Activated CD4-positive, alpha-beta T cell treated with anti-CD3 and anti-CD28 coated beads, Interleukin-10, Interleukin-2, amounts not matched to agents 100 ng/mL and 50 ng/mL, durations not matched to agents 16 hours and 8 hours (primary cell): Measurements from ENCODE around the gene LRRC4C.
"Not testable (repeated sequence)": the region's sequence is repeated elsewhere in the genome, so short reads cannot be mapped to it uniquely, and the experiment has no call there.

Experiments
- DNase-seq: peaks from one replicate; pipeline ENCODE4 v3.0.0-alpha.2; 2020

The LRRC4C gene

DNA sequence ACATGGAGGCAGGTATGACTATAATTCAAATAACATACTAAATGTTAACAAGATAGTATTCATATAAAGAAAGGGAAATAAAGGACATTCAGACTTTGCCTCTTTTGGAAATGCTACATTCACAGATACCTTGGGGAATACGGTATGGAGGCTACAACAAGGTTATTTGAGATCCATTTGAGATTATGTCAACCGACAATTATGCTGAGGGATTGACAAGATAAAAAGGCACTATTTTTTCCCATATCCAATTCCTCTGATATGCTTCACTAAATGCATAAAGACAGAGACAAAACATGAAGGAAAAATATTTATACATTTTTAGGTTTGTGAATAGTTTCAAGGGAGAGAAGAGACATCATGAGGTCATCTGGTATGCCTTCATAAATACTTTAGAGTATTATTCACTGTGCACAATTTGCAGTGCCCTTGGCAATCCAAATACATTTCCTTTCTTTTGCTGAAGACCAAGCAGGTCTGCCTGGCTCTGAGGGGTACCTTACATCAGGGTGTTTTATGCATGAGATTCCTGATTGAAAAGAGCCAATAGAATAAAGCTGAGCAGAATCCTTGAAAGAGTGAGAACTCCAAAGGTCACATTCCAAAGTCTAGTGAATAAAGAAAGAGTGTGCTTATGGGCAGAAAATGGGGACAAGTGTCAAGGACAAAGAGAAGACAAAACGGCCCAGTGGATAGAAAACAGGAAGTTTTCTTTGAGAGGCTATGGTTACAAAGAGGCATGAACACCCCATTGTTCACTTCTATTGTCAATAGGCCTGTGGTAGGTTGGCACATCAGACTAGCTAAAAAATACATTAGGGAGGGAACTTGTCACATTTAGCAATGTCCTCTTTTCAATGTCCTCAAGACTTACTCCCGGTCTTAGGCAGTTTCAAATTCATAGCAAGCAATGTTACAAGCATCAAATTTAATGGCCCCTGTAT, 455.8 kb downstream of the LRRC4C start:
- no peak for DNase-seq

- DNase-seq, result no peak
Measured at GRCh38 chr11:40998920-40999319, 460.5 kb downstream of the LRRC4C start.

- DNase-seq, result no peak
Measured at GRCh38 chr11:40987776-40988435, 471.5 kb downstream of the LRRC4C start.

- DNase-seq, result no peak
Measured at GRCh38 chr11:40986320-40986719, 473.1 kb downstream of the LRRC4C start.

DNA sequence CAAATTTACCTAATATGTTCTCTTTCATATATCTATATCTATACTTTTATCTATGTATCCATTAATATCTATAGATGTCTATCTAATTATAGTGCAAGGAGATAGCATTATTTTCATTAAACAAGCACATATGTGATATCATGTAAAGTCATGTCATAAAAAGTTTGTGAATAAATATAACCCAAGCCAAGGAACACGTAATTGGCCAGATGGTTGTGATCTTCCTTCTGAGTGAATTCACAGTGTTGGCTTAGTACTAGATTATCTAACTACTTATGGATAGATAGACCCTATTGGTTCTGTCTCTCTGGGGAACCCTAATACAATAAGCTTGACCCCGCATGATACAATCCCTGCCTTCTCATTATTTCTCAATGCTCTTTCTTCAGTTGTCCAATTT, 484.4 kb downstream of the LRRC4C start:
- no peak for DNase-seq

DNA sequence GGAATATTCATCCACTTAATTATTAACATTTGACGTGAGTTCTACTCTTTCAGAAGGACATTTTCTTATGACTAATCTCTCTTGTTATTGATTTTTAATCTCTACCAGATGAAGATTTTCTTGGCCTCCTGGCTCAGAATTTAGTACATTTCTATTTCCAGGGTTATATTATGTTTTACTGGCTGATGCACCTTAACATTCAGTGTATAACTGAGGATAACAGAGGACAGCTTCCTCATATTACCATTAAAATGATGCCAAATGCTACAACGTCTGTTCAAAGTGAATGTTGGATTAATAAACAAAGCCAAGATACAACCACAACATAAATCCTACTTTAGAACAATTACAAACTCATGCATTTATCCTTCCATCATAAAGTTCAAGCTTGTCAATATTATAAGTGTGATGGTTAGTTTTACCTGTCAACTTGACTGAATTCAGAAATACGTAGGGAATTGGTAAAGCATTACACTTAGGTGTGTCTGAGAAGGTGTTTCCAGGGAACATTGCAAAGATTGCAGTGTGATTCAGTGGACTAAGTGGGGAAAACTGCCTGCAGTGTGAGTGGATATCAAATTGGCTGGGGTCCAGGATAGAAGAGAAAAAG, 485.2 kb downstream of the LRRC4C start:
- no peak for DNase-seq

- no peak for DNase-seq
Measured at GRCh38 chr11:40958707-40959106, 500.7 kb downstream of the LRRC4C start.

DNA sequence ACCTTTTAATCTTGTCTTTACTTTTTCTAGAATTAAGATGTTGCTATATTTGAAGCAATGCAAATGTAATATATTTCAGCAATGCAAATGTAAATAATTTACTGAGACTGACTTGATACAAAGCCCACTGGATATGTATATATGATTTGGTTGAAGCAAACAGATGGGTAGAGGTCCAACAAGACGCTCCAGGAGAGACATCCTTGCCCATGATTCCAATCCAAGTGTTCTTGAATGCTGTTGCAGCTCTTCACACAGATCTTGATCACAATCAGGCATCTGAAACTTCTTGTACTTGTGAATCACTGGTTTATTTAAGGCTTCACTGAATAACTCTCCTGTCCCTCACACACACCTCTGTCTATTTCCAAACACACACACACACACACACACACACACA, 507.0 kb downstream of the LRRC4C start:
- DNase-seq, result no peak

DNA sequence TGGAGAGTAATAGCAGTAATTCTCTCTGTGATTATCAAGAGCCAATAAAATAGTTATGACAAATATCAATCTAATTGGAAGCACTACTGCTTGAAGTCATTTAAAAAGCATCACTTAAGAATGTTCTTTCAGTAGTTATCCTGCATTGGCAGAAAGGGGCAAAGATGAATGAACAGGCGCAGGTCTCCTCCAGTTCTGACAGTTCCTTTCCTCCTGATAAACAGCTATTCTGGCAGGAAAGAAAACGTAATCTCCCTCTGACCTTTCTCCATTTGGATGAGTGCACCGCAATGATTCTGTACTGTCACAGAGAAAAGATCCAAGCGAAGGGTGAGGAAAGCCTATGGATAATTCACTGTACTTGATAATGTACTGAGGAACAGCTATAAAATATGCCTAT, 521.5 kb downstream of the LRRC4C start:
- no peak for DNase-seq

DNA sequence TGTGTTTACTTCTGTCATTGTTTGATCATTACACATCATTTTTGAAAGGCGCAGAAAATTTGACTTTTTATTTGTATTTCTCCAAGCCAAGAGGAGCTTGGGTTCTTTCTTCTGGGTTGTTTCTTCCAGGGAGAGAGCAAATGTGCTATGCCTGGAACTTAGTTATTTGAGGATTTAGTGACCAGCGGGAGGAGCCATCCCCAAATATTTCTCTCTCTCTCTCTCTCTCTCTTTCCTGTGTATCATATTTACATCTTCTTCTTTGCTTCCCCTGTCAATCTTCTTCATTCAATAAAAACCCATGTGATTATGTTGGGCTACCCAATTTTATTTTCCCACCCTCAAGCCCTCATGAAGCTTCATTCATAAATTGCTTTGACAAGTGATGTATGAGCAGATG, 534.5 kb downstream of the LRRC4C start:
- no peak for DNase-seq

- DNase-seq, result no peak
Measured at GRCh38 chr11:40921246-40921645, 538.2 kb downstream of the LRRC4C start.

DNA sequence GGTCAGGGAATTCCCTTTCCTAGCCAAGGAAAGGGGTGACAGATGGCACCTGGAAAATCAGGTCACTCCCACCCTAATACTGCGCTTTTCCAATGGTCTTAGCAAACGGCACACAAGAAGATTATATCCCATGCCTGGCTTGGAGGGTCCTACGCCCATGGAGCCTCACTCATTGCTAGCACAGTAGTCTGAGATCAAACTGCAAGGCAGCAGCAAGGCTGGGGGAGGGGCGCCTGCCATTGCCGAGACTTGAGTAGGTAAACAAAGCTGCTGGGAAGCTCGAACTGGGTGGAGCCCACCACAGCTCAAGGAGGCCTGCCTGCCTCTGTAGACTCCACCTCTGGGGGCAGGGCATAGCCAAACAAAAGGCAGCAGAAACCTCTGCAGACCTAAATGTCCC, 548.7 kb downstream of the LRRC4C start:
- not testable (repeated sequence) for DNase-seq

DNA sequence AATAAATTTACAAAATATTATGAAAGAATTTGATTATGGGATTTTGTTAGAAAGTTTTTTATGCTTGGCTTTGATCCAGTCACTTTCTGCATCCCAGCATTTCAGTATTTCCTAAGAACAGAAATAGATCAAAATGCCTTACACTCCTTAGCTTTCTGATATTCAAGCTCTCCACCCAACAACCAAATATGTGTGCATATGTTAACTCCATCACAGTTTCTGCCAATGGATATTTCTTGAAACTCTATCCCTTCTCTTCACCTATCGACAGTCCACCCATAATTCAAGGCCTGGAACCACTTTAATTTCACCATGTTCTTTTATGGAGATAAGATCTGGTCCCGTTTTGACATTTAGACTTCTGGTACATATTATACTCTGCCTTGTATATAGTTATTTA, 565.0 kb downstream of the LRRC4C start:
- DNase-seq, result no peak

GRCh38 chr11:40885250-40885954, 574.0 kb downstream of the LRRC4C start:
- DNase-seq, result no peak

GRCh38 chr11:40882301-40882700, 577.2 kb downstream of the LRRC4C start:
- DNase-seq, result no peak

DNA sequence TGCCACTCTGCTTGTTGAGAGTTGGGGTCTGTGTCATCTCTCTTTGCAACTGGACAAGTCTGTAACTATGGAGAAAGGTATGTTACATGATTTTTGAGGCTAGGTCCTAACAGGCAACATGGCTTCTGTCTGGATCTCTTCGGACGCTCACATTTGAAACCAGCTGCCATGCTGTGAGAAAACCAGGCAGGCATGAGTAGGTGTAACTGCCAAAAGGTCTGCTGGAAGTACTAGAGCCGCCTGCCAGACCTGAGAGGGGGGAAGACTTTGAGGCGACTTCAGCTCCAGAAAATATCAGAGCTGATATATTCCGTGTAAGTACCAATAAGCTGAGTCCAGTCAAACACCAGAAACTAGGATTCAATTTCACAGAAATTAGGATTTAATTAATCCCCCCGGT, 579.5 kb downstream of the LRRC4C start:
- DNase-seq, result no peak

DNA sequence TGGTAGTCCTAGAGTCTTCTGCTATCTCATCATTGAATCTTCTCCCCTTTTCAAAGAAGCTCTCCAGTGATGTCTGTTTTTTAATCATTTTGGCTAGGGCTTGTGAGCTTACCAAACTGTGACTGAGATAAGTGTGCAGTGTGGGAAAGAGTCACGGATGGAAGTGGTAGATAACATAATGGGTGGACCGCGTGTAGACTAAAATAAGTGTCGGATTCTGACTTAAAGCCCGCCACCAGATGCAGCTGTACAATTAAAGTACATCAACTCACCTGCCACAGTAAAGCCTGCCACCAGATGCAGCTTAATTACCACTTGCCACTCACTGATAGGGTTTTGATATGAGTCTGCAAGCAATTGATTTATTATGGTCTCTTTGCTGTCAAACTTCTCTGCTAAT, 581.5 kb downstream of the LRRC4C start:
- no peak for DNase-seq

DNA sequence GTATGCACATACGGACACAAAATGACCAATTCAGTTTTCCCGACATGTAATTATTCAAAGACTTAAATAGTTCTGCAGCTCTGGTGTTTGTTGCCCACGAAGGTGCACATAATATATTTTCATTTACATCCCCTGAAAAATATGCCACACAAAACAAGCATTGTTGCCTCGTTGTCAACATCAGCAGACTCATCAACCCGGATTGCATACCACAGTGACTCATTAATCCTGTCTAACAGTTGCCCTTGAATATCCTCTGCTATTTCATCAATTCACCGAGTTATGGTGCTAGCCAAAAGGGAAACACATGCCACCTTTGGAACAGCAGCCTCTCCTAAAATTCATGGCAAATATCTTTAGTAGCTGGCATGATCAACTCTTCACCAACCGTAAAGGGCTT, 582.2 kb downstream of the LRRC4C start:
- DNase-seq, result no peak

DNA sequence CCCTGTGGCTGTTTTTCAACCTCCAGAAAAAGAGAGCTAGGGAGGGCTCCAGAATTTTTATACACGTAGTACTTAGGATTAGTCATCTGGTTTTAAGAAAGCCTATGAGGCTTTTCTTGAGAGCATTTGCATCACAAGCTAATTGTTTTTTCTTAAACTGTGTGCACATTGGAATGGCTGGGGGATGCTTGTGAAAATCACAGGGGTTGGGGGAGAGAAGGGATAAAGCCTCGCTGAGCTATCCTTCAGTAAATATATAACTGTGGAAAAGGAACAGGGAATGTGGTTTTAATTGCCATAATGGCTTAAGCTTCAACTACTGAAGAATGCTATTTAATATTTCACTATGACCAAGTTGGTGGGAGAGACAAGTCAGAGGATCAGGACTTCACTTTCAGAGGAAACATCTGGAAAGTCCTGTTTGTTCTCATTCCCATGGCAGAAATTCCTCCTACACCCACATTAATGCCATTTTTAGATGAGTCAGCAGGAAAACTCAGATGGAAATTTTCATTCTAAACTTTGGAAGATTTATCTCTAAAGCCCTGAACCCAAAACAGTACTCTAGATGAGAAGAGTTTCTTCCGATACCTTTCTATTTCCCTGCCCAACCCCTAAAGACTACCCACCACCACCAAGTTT, 591.3 kb downstream of the LRRC4C start:
- no peak for DNase-seq

GRCh38 chr11:40857754-40858153, 601.7 kb downstream of the LRRC4C start:
- DNase-seq, result not testable (repeated sequence)

DNA sequence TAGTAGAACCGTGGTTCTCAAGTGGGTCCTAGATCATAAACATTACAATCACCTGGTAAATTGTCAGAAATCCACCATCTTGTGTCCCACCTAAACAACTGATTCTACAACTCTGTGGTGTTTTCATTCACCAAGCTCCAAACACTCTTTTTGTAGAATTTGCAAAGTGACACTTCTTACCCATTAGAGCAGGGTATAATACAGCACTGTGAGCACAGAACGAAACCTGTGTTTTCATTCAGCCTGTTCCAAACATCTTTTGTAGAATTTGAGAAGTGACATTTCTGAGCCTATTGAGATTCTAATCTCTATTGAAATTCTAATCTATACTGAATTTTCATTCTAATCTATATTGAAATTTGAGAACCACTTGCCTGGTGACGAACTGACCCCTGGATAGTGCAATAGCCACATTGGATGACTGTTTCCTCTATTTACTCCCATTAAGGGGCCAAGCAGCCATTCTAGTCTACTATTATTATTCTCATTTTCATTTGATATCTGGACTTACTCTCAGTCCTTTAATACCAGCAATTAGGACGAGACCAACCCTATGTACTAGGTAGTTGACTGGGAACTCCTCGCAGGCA, 616.6 kb downstream of the LRRC4C start:
- no peak for DNase-seq

DNA sequence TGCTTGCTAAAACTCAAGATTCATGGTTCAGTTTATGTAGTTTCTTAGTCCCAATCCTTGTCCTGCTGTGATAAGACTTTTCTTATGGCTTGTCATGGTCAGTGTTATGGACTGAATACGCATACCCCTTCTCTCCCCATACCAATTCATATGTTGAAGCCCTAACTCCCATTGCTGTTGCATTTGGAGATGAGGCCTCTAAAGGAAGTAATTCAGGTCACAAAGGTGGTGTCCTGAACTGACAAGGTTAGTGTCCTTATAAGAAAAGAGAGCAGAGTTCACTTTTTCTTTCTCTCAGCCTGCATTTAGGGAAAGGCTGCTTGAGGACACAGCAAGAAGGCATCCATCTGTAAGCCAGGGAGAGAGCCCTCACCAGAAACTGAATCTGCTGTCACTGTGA, 618.2 kb downstream of the LRRC4C start:
- no peak for DNase-seq
